Panc1 (cell line): Measurements from ENCODE around the gene STYK1. TPM values are rescaled to one million over a fixed set of nuclear protein-coding genes. Genes with fewer than 3 reads are reported as not detected.

ENCODE experiments used
- ATAC-seq: fragments of 200-7000 bp; cut with Tn5 transposase; 2 replicates; pipeline ENCODE4 v1.9.1; 2020; ENCODE audit warnings: mild to moderate bottlenecking, moderate library complexity
- BruUV-seq: library from RNA; stranded (reverse); fragments of 400-500 nt; replicated peaks from 2 replicates; lab custom pipeline; 2021; lab: Mats Ljungman, UMichigan
- CTCF ChIA-PET: fragments of 300-600 bp; sonication (Branson Sonifier 250); formaldehyde crosslinking; loops from one replicate; lab custom pipeline; 2022; ENCODE audit warnings: antibody characterized with exemption; lab: Charles Lee
- POLR2A ChIA-PET: fragments of 300-600 bp; sonication (Branson Sonifier 250); formaldehyde crosslinking; loops from one replicate; lab custom pipeline; 2022; ENCODE audit warnings: antibody characterized with exemption; lab: Charles Lee
- DNase-seq: peaks from one replicate; pipeline ENCODE4 v3.0.0-alpha.2; 2010; ENCODE audit warnings: low read depth, low spot score
- H3K27ac ChIP-seq: 2 replicates; pipeline ENCODE4 v1.5.1; 2011; ENCODE audit warnings: mild to moderate bottlenecking, low read length, inconsistent platforms
- H3K27me3 ChIP-seq: fragments of 200-500 bp; sonication (Bioruptor generic); 2 replicates; pipeline ENCODE4 v1.6.0; 2014; ENCODE audit warnings: low read length, inconsistent platforms; ENCODE audit not compliant: control insufficient read depth, insufficient read depth
- H3K36me3 ChIP-seq: fragments of 200-500 bp; sonication (Bioruptor generic); 2 replicates; pipeline ENCODE4 v1.5.1; 2014; ENCODE audit warnings: inconsistent platforms, mild to moderate bottlenecking, low read length, moderate library complexity; ENCODE audit not compliant: control insufficient read depth, insufficient read depth
- H3K4me1 ChIP-seq: 2 replicates; pipeline ENCODE4 v1.5.1; 2011; ENCODE audit warnings: inconsistent platforms, mild to moderate bottlenecking, low read length, moderate library complexity; ENCODE audit not compliant: control insufficient read depth, insufficient read depth
- H3K4me3 ChIP-seq, 2 experiments: 2 replicates each; pipeline ENCODE4 v1.5.1; 2011 to 2012; ENCODE audit warnings: low read depth in 2 of 2, low read length in 2 of 2, mild to moderate bottlenecking in 2 of 2, inconsistent platforms in 1 of 2, moderate library complexity in 1 of 2
- H3K9me3 ChIP-seq: fragments of 200-500 bp; sonication (Bioruptor generic); 2 replicates; pipeline ENCODE4 v1.5.1; 2014; ENCODE audit warnings: low read depth, mild to moderate bottlenecking, inconsistent platforms, low read length, moderate library complexity; ENCODE audit not compliant: control insufficient read depth, insufficient read depth
- CTCF ChIP-seq: fragments of 450-650 bp; IDR thresholded peaks from 2 replicates; pipeline ENCODE4 v1.5.1; 2017; ENCODE audit warnings: mild to moderate bottlenecking
- POLR2AphosphoS5 ChIP-seq: IDR thresholded peaks from 2 replicates; pipeline ENCODE4 v1.6.1; 2012; ENCODE audit warnings: mild to moderate bottlenecking, low read depth, low read length, moderate library complexity
- REST ChIP-seq, 2 experiments: IDR thresholded peaks; 2 replicates each; pipeline ENCODE4 v1.6.1; 2011 to 2012; ENCODE audit warnings: low read depth in 2 of 2, control low read depth in 1 of 2, low read length in 1 of 2, mild to moderate bottlenecking in 1 of 2, moderate library complexity in 1 of 2; ENCODE audit not compliant: insufficient read depth in 1 of 2
- SIN3A ChIP-seq: IDR thresholded peaks from 2 replicates; pipeline ENCODE4 v1.6.1; 2012; ENCODE audit warnings: low read depth, mild to moderate bottlenecking, low read length, moderate library complexity, borderline replicate concordance; ENCODE audit not compliant: insufficient read depth
- TCF7L2 ChIP-seq: IDR thresholded peaks from 2 replicates; pipeline ENCODE4 v1.6.1; 2011; ENCODE audit warnings: mild to moderate bottlenecking, low read depth, low read length, inconsistent platforms
- in situ Hi-C: cut with HindIII; loops from 2 replicates; pipeline ENCODE4 v1.10.0; 2016; ENCODE audit warnings: low sequenced_read_pairs, low pct_unique_long_range_greater_than_20kb
- intact Hi-C: fragments of 100-400 bp; cut with micrococcal nuclease; formaldehyde crosslinking; loops from one replicate; pipeline ENCODE4 v1.10.0; 2022; ENCODE audit not compliant: unreplicated experiment
- total RNA-seq: library from RNA; stranded (reverse); gene quantifications from one replicate; pipeline ENCODE4 v1.2.1, GENCODE V29; 2021; ENCODE audit not compliant: unreplicated experiment

STYK1 gene
- total RNA-seq, 1 experiment from 2014 or later, result 0.85 TPM

GRCh38 chr12:10667581-10667980, 6.3 kb downstream of the STYK1 start:
- intact Hi-C loops, result no loop called here
- TF ChIP-seq CTCF, result no peak
- no peak for TF ChIP-seq POLR2AphosphoS5
- no peak for TF ChIP-seq REST (IDR thresholded peaks at IDR 0.05; ENCODE audit: insufficient read depth in 1 of 2, low read depth in 2 of 2, low read length in 1 of 2)
- TF ChIP-seq TCF7L2, result no peak
- no peak for TF ChIP-seq SIN3A
- Histone ChIP-seq H3K4me3 (no peak overlapping the region), H3K36me3 (no peaks in the 10 kb centered on the region; the same call in 1 of the 2 replicates), H3K9me3 (no peaks in the 10 kb centered on the region), H3K27me3 (no peaks in the 10 kb centered on the region), H3K27ac (no peak overlapping the region), H3K4me1 (no peaks in the 10 kb centered on the region)
- ATAC-seq (no peak), DNase-seq (no peak)
- BruUV-seq, result no TSS peak
- ChIA-PET POLR2A (no interaction called here), CTCF (interaction anchor here (0.8 kb wide), 1 partner anchor 71 kb away, joined by 4 read pairs; no protein-coding TSS in a partner anchor)
- in situ Hi-C loops, result no loop called here

- in situ Hi-C loops, result no loop called here
- BruUV-seq, result no TSS peak
- no peak overlapping the region for H3K27ac ChIP-seq
- H3K27me3 ChIP-seq, result no peaks in the 10 kb centered on the region
- intact Hi-C loops, result no loop called here
- no peak for DNase-seq
- no peaks in the 10 kb centered on the region for H3K36me3 ChIP-seq
- ChIA-PET CTCF (no interaction called here), POLR2A (no interaction called here)
- no peaks in the 10 kb centered on the region for H3K9me3 ChIP-seq
- no peaks in the 10 kb centered on the region for H3K4me1 ChIP-seq
- no peak for TF ChIP-seq TCF7L2
- no peak for TF ChIP-seq REST (IDR thresholded peaks at IDR 0.05; ENCODE audit: insufficient read depth in 1 of 2, low read depth in 2 of 2, low read length in 1 of 2)
- no peak for TF ChIP-seq CTCF
- TF ChIP-seq POLR2AphosphoS5, result no peak
- no peak for TF ChIP-seq SIN3A
- ATAC-seq, result no peak
- no peak overlapping the region for H3K4me3 ChIP-seq
Observed at GRCh38 chr12:10664499-10664898, 9.4 kb downstream of the STYK1 start.
